Measurements from ENCODE around the gene ANXA10. TPM values are rescaled to one million over a fixed set of nuclear protein-coding genes. Genes with fewer than 3 reads are reported as not detected.

The ANXA10 gene
- total RNA-seq, 2 experiments from 2014 or later, result not detected

DNA sequence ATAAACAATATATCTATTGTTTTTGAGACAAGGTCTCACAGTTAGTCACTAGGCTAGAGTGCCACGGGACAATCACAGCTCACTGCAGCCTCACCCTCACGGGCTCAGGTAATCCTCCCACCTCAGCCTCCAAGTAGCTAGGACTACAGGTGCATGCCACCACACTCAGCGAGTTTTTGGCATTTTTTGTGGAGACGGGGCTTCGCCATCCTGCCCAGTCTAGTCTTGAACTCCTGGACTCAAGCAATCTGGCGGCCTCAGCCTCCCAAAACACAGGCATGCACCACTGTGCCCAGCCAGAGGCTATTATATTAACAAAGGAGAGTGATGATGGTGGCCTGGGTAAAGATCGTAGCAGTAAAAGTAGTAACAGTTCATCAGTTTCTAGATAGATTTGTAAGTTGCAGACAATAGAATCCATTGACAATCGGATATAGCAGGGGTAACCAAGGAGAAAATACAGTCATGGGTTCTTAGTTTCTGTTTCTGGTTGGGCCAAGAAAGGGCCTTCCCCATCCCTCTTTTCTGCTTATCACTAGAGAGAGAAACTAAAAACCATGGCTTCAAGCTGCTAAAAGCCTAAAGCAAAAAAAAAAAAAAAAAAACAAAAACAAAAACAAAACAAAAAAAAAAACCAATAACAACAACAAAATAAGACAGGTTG, 60.6 kb downstream of the ANXA10 start:
- H3K4me3 ChIP-seq (ENCODE audit: low read depth, low read length, poor library complexity, severe bottlenecking), result no peak overlapping the region
- ChIA-PET CTCF (ENCODE audit: unreplicated experiment) (no interaction called here), POLR2A (no interaction called here)
- H3K4me1 ChIP-seq (ENCODE audit: insufficient read depth, low read length, poor library complexity, severe bottlenecking), result no peaks in the 10 kb centered on the region
- no peak for TF ChIP-seq CTCF (conservative IDR thresholded peaks at IDR 0.05; ENCODE audit: low read length)
- TF ChIP-seq EZH2phosphoT487 (IDR thresholded peaks at IDR 0.05; ENCODE audit: borderline replicate concordance, low read depth, low read length), result no peak
- H3K9me2 ChIP-seq (ENCODE audit: insufficient read depth, low read length), result no peaks in the 10 kb centered on the region
- no peak overlapping the region for H2AFZ ChIP-seq (ENCODE audit: low read length)
- no TSS peak for BruUV-seq (replicated peaks)
- H3K9me3 ChIP-seq (ENCODE audit: low read length), result no peaks in the 10 kb centered on the region
- intact Hi-C loops (cut with micrococcal nuclease; ENCODE audit: unreplicated experiment), result loop anchor here (5.0 kb wide), 1 partner anchor 1131 kb away; no protein-coding TSS in a partner anchor
- H4K20me1 ChIP-seq (ENCODE audit: insufficient read depth, low read length), result no peaks in the 10 kb centered on the region
- no peaks in the 10 kb centered on the region for H3K36me3 ChIP-seq (ENCODE audit: insufficient read depth, low read length)
- no peaks in the 10 kb centered on the region for H3K79me2 ChIP-seq (ENCODE audit: insufficient read depth, low read depth, low read length)
- no peak for DNase-seq (ENCODE audit: low spot score)
- H3K27ac ChIP-seq (ENCODE audit: low read depth, low read length, poor library complexity, severe bottlenecking), result no peak overlapping the region
- H3K4me2 ChIP-seq (ENCODE audit: low read length), result no peak overlapping the region

- peak; percentile 88 for TF ChIP-seq CTCF (conservative IDR thresholded peaks at IDR 0.05; ENCODE audit: low read length)
- no peak for TF ChIP-seq EZH2phosphoT487 (IDR thresholded peaks at IDR 0.05; ENCODE audit: borderline replicate concordance, low read depth, low read length)
- ChIA-PET CTCF (ENCODE audit: unreplicated experiment) (no interaction called here), POLR2A (no interaction called here)
- H3K4me3 ChIP-seq (ENCODE audit: low read depth, low read length, poor library complexity, severe bottlenecking), result no peak overlapping the region
- no peak overlapping the region for H3K4me2 ChIP-seq (ENCODE audit: low read length)
- no peaks in the 10 kb centered on the region for H3K4me1 ChIP-seq (ENCODE audit: insufficient read depth, low read length, poor library complexity, severe bottlenecking)
- no peaks in the 10 kb centered on the region for H3K36me3 ChIP-seq (ENCODE audit: insufficient read depth, low read length)
- no TSS peak for BruUV-seq (replicated peaks)
- H3K9me3 ChIP-seq (ENCODE audit: low read length), result no peaks in the 10 kb centered on the region
- peak; percentile 73 for DNase-seq (ENCODE audit: low spot score)
- H2AFZ ChIP-seq (ENCODE audit: low read length), result no peak overlapping the region
- no peaks in the 10 kb centered on the region for H3K9me2 ChIP-seq (ENCODE audit: insufficient read depth, low read length)
- H3K27ac ChIP-seq (ENCODE audit: low read depth, low read length, poor library complexity, severe bottlenecking), result no peak overlapping the region
- no peaks in the 10 kb centered on the region for H3K79me2 ChIP-seq (ENCODE audit: insufficient read depth, low read depth, low read length)
- intact Hi-C loops (cut with micrococcal nuclease; ENCODE audit: unreplicated experiment), result loop anchor here (5.0 kb wide), 1 partner anchor 1132 kb away; no protein-coding TSS in a partner anchor
- H4K20me1 ChIP-seq (ENCODE audit: insufficient read depth, low read length), result no peaks in the 10 kb centered on the region
Measured at GRCh38 chr4:168153596-168154440, 61.5 kb downstream of the ANXA10 start.

Data from OCI-LY7 (cell line).